ENCODE results near the gene CFHR1. TPM values are rescaled to one million over a fixed set of nuclear protein-coding genes. Genes with fewer than 3 reads are reported as not detected.
"Not testable (repeated sequence)": the region's sequence is repeated elsewhere in the genome, so short reads cannot be mapped to it uniquely, and the experiment has no call there.

Gene CFHR1
- total RNA-seq, 1 experiment from 2014 or later, result not detected

GRCh38 chr1:196827860-196828259 is 8.3 kb downstream of the CFHR1 start:
- H3K27ac ChIP-seq (ENCODE audit: low read length); H3K9ac ChIP-seq (ENCODE audit: low read length); CTCF ChIA-PET; H3K27me3 ChIP-seq (ENCODE audit: low read length); BruUV-seq (replicated peaks); H3K4me3 ChIP-seq (ENCODE audit: low read length); H3K36me3 ChIP-seq (ENCODE audit: low read depth, low read length); H3K79me2 ChIP-seq (ENCODE audit: low read length); H3K9me3 ChIP-seq (ENCODE audit: low read length); H3K4me2 ChIP-seq (ENCODE audit: low read length); H2AFZ ChIP-seq (ENCODE audit: low read length); H3K9me2 ChIP-seq (replicated peaks; ENCODE audit: low read length); H3F3A ChIP-seq (ENCODE audit: low read length, unreplicated experiment); H3K4me1 ChIP-seq (ENCODE audit: insufficient read depth, low read length); POLR2A ChIA-PET (ENCODE audit: unreplicated experiment); H4K20me1 ChIP-seq (ENCODE audit: low read length): not testable (repeated sequence)
- peak; percentile 70 for DNase-seq
- peak; percentile 80 for ATAC-seq
- intact Hi-C loops (cut with micrococcal nuclease), result loop anchor here (1.0 to 10.0 kb wide), 3 partner anchors 64 to 507 kb away; no protein-coding TSS in a partner anchor
- TF ChIP-seq CTCF (conservative IDR thresholded peaks at IDR 0.05; ENCODE audit: low read depth, low read length), result peak; percentile 48

- POLR2A ChIA-PET (ENCODE audit: unreplicated experiment), result not testable (repeated sequence)
Observed at GRCh38 chr1:196849613-196850492, 30.3 kb downstream of the CFHR1 start.

DNA sequence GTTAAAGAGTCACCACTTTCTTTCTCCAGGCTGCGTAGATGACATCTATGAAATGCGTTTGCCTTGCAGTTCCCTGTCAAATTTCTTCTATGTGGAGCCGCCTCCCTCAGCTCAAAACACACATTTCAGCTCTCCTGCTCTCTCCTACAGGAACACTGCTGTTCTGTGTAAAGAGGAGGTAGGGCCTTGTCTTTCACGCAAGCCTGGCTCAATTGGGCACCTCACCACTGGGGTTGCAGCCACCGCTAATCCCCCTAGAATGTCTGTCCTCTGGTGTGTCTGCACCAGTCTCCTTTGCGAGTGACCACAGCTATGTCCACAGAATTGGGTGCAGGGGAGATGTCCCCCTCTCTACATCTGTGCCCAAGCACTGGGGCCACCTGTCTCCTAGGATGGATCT is 36.5 kb downstream of the CFHR1 start:
- BruUV-seq (replicated peaks), result no TSS peak
- Histone ChIP-seq H4K20me1 (ENCODE audit: low read length) (no peaks in the 10 kb centered on the region), H3K9ac (ENCODE audit: low read length) (no peak overlapping the region), H3K79me2 (ENCODE audit: low read length) (no peaks in the 10 kb centered on the region), H3K4me1 (ENCODE audit: insufficient read depth, low read length) (no peaks in the 10 kb centered on the region; the same call in 1 of the 2 replicates), H2AFZ (ENCODE audit: low read length) (no peak overlapping the region), H3K36me3 (ENCODE audit: low read depth, low read length) (no peaks in the 10 kb centered on the region), H3K9me2 (replicated peaks; ENCODE audit: low read length) (no peaks in the 10 kb centered on the region), H3K27me3 (ENCODE audit: low read length) (no peaks in the 10 kb centered on the region), H3K4me2 (ENCODE audit: low read length) (no peak overlapping the region), H3K9me3 (ENCODE audit: low read length) (no peaks in the 10 kb centered on the region), H3K27ac (ENCODE audit: low read length) (no peak overlapping the region), H3K4me3 (ENCODE audit: low read length) (no peak overlapping the region), H3F3A (ENCODE audit: low read length, unreplicated experiment) (no peaks in the 10 kb centered on the region)
- TF ChIP-seq CTCF (conservative IDR thresholded peaks at IDR 0.05; ENCODE audit: low read depth, low read length), result no peak
- no peak for TF ChIP-seq EZH2 (IDR thresholded peaks at IDR 0.05; ENCODE audit: low read length, unreplicated experiment)
- TF ChIP-seq EZH2phosphoT487 (IDR thresholded peaks at IDR 0.05; ENCODE audit: borderline replicate concordance, low read length), result no peak
- intact Hi-C loops (cut with micrococcal nuclease), result no loop called here
- POLR2A ChIA-PET (ENCODE audit: unreplicated experiment), result no interaction called here
- CTCF ChIA-PET, result no interaction called here
- ATAC-seq, result no peak
- no peak for DNase-seq

More at GRCh38 chr1:196849613-196850492, 30.3 kb downstream of the CFHR1 start:
- H2AFZ ChIP-seq (ENCODE audit: low read length); H3K9me2 ChIP-seq (replicated peaks; ENCODE audit: low read length); H3K9ac ChIP-seq (ENCODE audit: low read length); H3K4me3 ChIP-seq (ENCODE audit: low read length); H3K4me1 ChIP-seq (ENCODE audit: insufficient read depth, low read length); BruUV-seq (replicated peaks); ATAC-seq; intact Hi-C loops (cut with micrococcal nuclease); H4K20me1 ChIP-seq (ENCODE audit: low read length); H3K27ac ChIP-seq (ENCODE audit: low read length); H3K79me2 ChIP-seq (ENCODE audit: low read length); H3K4me2 ChIP-seq (ENCODE audit: low read length); H3K27me3 ChIP-seq (ENCODE audit: low read length); DNase-seq; H3K36me3 ChIP-seq (ENCODE audit: low read depth, low read length); H3K9me3 ChIP-seq (ENCODE audit: low read length); H3F3A ChIP-seq (ENCODE audit: low read length, unreplicated experiment); CTCF ChIA-PET: not testable (repeated sequence)

Data from PC-3 (cell line).